ENCODE measurements around the gene MTLN. TPM values are rescaled to one million over a fixed set of nuclear protein-coding genes. Genes with fewer than 3 reads are reported as not detected.
"Not testable (repeated sequence)": the region's sequence is repeated elsewhere in the genome, so short reads cannot be mapped to it uniquely, and the experiment has no call there.

Gene MTLN
- total RNA-seq, 2 donors from 2014 or later = 19.7 to 20.6 TPM

DNA sequence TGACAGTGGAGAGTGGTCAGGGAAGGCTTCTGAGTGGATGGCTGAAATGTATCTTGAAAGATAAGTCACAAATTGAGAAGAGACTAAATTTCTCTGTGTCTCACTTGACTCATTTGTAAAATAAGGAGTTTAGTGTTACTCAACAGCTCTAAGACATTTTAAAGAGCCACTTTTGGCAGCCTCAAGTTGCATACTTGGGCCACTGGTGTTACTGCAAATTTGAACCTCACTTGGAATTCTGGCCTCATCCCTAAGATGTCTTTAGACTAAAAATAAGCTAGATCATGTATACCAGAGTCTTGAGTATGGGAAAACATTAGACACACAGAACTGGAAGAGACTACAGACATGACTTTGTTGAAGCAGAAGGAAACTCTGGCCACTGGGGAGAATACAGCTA, 4.5 kb upstream of the MTLN start:
- peaks cover 14% of the 10 kb centered on the region for H3K36me3 Mint-ChIP-seq (ENCODE audit: low read depth)
- no peak overlapping the region for H3K4me3 Mint-ChIP-seq
- H3K27ac Mint-ChIP-seq = no peak overlapping the region
- no peak for DNase-seq
- peaks cover 72% of the 10 kb centered on the region for H3K27me3 Mint-ChIP-seq
- no peaks in the 10 kb centered on the region for H3K9me3 ChIP-seq (ENCODE audit: control insufficient read depth, low read length, poor library complexity, severe bottlenecking)
- peaks cover 2% of the 10 kb centered on the region for H3K4me1 Mint-ChIP-seq
- ATAC-seq = no peak

DNA sequence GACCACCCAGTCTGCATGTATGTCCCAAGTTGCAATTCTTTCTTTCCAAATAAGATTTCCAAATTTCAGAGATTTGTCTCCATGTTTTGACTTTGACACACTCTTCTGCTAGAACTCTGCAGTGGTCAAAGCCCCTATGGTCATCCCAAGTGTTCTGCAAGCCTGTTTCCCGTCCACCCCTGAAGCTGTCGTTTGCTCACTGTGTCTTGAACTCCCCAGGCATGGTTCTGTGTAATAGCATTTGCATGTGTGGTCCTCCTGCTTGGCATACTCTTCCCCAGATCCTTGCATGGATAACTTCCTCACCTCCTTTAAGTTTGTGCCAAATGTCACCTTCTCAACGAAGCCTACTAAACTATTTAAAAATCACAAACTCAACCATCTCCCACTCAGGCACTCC, 3.9 kb upstream of the MTLN start:
- ATAC-seq = no peak
- peaks cover 66% of the 10 kb centered on the region for H3K27me3 Mint-ChIP-seq
- H3K27ac Mint-ChIP-seq = no peak overlapping the region
- H3K9me3 ChIP-seq (ENCODE audit: control insufficient read depth, low read length, poor library complexity, severe bottlenecking) = no peaks in the 10 kb centered on the region
- no peak for DNase-seq
- peaks cover 6% of the 10 kb centered on the region for H3K4me1 Mint-ChIP-seq
- no peak overlapping the region for H3K4me3 Mint-ChIP-seq
- H3K36me3 Mint-ChIP-seq (ENCODE audit: low read depth) = peaks cover 14% of the 10 kb centered on the region

DNA sequence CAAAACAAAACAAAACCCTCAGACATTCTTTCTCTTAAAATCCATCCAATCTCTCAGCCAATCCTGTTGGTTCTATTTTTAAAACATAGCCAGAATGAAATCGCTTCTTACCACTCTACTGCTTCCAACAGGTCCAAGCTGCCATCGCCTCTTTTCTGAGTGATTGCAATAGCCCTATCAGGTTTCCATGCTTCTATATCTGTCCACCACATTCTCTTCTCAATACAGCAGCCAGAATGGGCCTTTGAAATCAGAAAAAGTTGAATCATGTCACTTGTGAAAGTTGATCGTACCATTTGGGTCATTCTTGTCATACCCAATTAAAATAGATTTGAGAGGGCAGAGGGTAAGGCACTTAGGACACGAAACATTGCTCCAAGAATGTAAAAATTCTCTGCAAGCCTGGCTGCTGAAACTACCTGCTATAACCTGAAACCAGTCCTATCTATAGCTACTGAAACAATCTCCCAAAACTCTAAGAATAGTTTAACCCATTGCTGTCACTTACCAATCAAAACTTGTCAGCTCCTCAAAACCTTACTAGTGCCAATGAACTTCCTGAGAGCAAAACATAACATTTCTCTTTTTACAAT, 3.3 kb upstream of the MTLN start:
- DNase-seq (no peak), ATAC-seq (no peak)
- H3K4me3 Mint-ChIP-seq = no peak overlapping the region
- no peaks in the 10 kb centered on the region for H3K9me3 ChIP-seq (ENCODE audit: control insufficient read depth, low read length, poor library complexity, severe bottlenecking)
- H3K4me1 Mint-ChIP-seq = peaks cover 6% of the 10 kb centered on the region
- no peak overlapping the region for H3K27ac Mint-ChIP-seq
- H3K36me3 Mint-ChIP-seq (ENCODE audit: low read depth) = peaks cover 14% of the 10 kb centered on the region
- H3K27me3 Mint-ChIP-seq = peaks cover 63% of the 10 kb centered on the region

DNA sequence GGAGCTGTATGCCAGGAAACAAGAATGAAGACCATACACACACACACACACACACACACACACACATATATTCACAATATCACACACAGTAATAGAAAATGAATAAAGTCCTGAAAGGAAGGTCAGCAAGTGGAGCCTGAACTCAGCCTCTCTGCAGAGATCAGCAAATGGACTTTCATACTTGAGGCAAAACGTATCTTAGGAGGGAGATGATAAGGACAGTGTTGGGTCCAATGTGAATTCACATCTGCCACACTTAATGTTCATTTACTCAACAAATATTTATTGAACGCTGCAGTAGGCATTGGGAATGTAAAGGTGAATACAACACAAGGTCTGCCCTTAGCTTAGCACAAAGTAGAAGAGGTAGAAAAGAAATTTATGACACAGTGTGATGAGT, 2.7 kb upstream of the MTLN start:
- DNase-seq (no peak), ATAC-seq (no peak)
- Mint-ChIP-seq H3K4me3 (no peak overlapping the region), H3K36me3 (ENCODE audit: low read depth) (peaks cover 14% of the 10 kb centered on the region), H3K4me1 (peaks cover 6% of the 10 kb centered on the region), H3K27ac (no peak overlapping the region), H3K27me3 (peaks cover 58% of the 10 kb centered on the region)
- no peaks in the 10 kb centered on the region for H3K9me3 ChIP-seq (ENCODE audit: control insufficient read depth, low read length, poor library complexity, severe bottlenecking)

DNA sequence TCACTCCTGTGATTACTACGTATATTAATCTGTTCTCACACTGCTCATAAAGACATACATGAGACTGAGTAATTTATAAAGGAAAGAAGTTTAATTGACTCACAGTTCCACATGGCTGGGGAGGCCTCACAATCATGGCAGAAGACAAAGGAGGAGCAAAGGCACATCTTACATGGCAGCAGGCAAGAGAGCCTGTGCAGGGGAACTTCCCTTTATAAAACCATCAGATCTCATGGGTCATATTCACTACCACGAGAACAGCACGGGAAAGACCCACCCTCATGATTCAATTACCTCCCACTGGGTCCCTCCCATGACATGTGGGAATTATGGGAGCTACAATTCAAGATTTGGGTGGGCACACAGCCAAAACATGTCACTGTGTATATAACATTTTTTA, 1.2 kb upstream of the MTLN start:
- H3K4me1 Mint-ChIP-seq; ATAC-seq; H3K9me3 ChIP-seq (ENCODE audit: control insufficient read depth, low read length, poor library complexity, severe bottlenecking); DNase-seq; H3K27ac Mint-ChIP-seq; H3K4me3 Mint-ChIP-seq: not testable (repeated sequence)
- Mint-ChIP-seq H3K36me3 (ENCODE audit: low read depth) (peaks cover 13% of the 10 kb centered on the region), H3K27me3 (peaks cover 42% of the 10 kb centered on the region)

DNA sequence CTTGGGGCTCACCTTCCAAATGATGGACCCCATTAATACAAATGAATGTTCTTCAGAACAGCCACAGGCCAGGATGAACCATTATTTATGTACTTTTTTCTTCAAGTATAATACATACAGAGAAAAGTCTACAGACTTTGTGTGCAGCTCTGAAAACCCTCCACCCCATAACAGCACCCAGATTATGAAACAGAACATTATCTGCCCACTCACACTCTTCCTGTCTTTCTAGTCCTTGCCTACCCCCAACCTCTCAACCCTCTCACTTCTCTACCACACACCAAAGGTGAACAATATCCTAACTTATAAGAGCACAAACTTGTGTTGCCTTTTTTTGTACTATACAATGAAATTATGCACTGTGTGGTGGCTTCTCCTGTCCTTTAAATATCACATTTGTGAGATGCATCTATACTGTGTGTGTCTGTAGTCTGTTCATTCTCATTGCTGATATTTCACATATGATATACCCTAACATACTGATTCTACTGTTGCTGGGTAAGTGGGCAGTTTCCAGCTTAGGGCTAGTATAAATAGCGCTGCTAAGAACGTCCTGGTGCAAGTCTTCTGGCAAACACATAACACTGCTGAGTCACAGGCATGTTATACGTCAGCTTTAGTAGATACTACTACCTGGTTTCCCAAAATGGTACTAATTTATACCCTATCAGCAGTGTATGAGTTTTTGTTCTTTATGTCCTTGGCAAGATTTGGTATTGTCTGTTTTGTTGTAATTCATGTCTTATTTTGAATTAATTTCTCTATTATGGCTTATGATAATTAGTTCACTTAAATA, 6.5 kb downstream of the MTLN start:
- no peak for DNase-seq
- Mint-ChIP-seq H3K4me1 (peaks cover 20% of the 10 kb centered on the region), H3K27me3 (no peaks in the 10 kb centered on the region), H3K4me3 (peak overlapping the region; percentile 96), H3K36me3 (ENCODE audit: low read depth) (peaks cover 8% of the 10 kb centered on the region), H3K27ac (peak overlapping the region; percentile 97)
- no peak for ATAC-seq
- H3K9me3 ChIP-seq (ENCODE audit: control insufficient read depth, low read length, poor library complexity, severe bottlenecking) = no peaks in the 10 kb centered on the region

GRCh38 chr2:110204408-110205385, 7.7 kb downstream of the MTLN start, which contains the start of gene NPHP1:
NPHP1 (minus strand) TSS chr2:110205013; CDS start chr2:110204968, 45 bp downstream.
- Mint-ChIP-seq H3K4me3 (peak within 1 kb of the TSS; percentile 96), H3K36me3 (ENCODE audit: low read depth) (peaks cover 7% of the 10 kb centered on the region), H3K27ac (peak within 1 kb of the TSS; percentile 97), H3K4me1 (peaks cover 19% of the 10 kb centered on the region), H3K27me3 (no peaks in the 10 kb centered on the region)
- no peaks in the 10 kb centered on the region for H3K9me3 ChIP-seq (ENCODE audit: control insufficient read depth, low read length, poor library complexity, severe bottlenecking)
- ATAC-seq (peak; percentile 96), DNase-seq (peak; percentile 68 to 78 (median 73))

DNA sequence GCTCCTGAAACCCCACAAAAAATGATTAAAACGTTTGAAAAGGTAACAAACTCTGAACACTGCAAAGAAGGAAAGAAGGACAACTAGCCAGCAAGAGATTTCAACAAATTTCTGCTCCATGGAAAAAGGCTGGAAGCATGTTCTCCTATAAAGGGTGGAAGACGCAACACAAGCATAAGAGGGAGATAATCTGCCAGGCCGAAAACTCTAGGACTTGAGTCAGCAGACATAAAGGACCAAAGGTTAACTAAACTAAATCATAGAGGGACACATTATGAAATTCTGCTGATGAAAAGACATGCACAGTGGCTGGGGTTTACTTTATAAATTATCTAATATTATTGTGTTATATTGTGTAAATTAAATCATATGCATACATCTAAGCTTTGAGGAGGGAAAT, 14.3 kb downstream of the MTLN start:
- Mint-ChIP-seq H3K4me3 (no peak overlapping the region), H3K27ac (no peak overlapping the region), H3K27me3 (no peaks in the 10 kb centered on the region), H3K4me1 (no peaks in the 10 kb centered on the region), H3K36me3 (ENCODE audit: low read depth) (peaks cover 2% of the 10 kb centered on the region)
- no peak for ATAC-seq
- DNase-seq = no peak
- H3K9me3 ChIP-seq (ENCODE audit: control insufficient read depth, low read length, poor library complexity, severe bottlenecking) = no peaks in the 10 kb centered on the region

DNA sequence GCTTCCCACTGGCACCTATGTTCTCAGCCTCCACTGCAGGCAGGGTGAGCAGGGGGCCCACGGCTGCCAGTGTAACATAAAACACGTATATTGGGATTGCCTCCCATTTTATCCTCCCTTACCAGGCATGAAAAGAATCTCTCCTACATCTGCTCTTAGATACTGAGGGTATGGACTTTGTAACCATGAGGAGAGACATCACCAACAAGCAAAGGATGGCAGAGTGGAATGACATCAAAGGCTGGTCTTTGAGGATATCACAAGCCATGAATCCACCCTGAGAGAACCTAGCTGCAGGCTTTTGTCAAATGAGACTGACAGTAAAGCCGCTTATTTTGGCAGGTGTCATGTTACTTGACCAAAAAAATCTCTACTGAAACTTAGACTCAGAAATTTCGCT, 14.9 kb downstream of the MTLN start:
- ATAC-seq = no peak
- no peak for DNase-seq
- Mint-ChIP-seq H3K36me3 (ENCODE audit: low read depth) (peaks cover 2% of the 10 kb centered on the region), H3K27me3 (no peaks in the 10 kb centered on the region), H3K4me3 (no peak overlapping the region), H3K4me1 (no peaks in the 10 kb centered on the region), H3K27ac (no peak overlapping the region)
- no peaks in the 10 kb centered on the region for H3K9me3 ChIP-seq (ENCODE audit: control insufficient read depth, low read length, poor library complexity, severe bottlenecking)

- not testable (repeated sequence) for H3K4me1 Mint-ChIP-seq; ATAC-seq; H3K27me3 Mint-ChIP-seq; H3K9me3 ChIP-seq (ENCODE audit: control insufficient read depth, low read length, poor library complexity, severe bottlenecking); DNase-seq; H3K27ac Mint-ChIP-seq; H3K4me3 Mint-ChIP-seq; H3K36me3 Mint-ChIP-seq (ENCODE audit: low read depth)
These were observed 22.2 kb downstream of the MTLN start for GRCh38 chr2:110190169-110190568.

DNA sequence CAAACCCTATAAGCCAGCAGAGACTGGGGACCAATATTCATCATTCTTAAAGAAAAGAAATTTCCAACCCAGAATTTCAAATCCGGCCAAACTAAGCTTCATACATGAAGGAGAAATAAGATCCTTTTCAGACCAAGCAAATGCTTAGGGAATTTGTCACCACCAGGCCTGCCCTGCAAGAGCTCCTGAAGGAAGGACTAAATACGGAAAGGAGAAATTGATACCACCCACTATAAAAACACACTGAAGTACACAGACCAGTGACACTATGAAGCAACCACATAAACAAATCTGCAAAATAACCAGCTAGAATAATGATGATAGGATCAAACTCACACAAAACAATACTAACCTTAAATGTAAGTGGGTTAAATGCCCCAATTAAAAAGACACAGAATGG, 29.9 kb downstream of the MTLN start:
- ATAC-seq = no peak
- no peak overlapping the region for H3K27ac Mint-ChIP-seq
- H3K27me3 Mint-ChIP-seq = peaks cover under 1% of the 10 kb centered on the region
- DNase-seq = no peak
- H3K4me1 Mint-ChIP-seq = no peaks in the 10 kb centered on the region
- no peaks in the 10 kb centered on the region for H3K36me3 Mint-ChIP-seq (ENCODE audit: low read depth)
- H3K9me3 ChIP-seq (ENCODE audit: control insufficient read depth, low read length, poor library complexity, severe bottlenecking) = no peaks in the 10 kb centered on the region
- no peak overlapping the region for H3K4me3 Mint-ChIP-seq

- Mint-ChIP-seq H3K27ac (no peak overlapping the region), H3K4me1 (peaks cover 3% of the 10 kb centered on the region), H3K4me3 (no peak overlapping the region), H3K36me3 (ENCODE audit: low read depth) (no peaks in the 10 kb centered on the region), H3K27me3 (peaks cover 10% of the 10 kb centered on the region)
- DNase-seq = no peak
- H3K9me3 ChIP-seq (ENCODE audit: control insufficient read depth, low read length, poor library complexity, severe bottlenecking) = no peaks in the 10 kb centered on the region
- no peak for ATAC-seq
These were observed 32.3 kb downstream of the MTLN start for GRCh38 chr2:110180036-110180435.

GRCh38 chr2:110173523-110173922, 38.8 kb downstream of the MTLN start:
- H3K27ac Mint-ChIP-seq = no peak overlapping the region
- ATAC-seq (no peak), DNase-seq (no peak)
- H3K36me3 Mint-ChIP-seq (ENCODE audit: low read depth) = no peaks in the 10 kb centered on the region
- H3K4me1 Mint-ChIP-seq = peaks cover 7% of the 10 kb centered on the region
- H3K4me3 Mint-ChIP-seq = no peak overlapping the region
- no peaks in the 10 kb centered on the region for H3K9me3 ChIP-seq (ENCODE audit: control insufficient read depth, low read length, poor library complexity, severe bottlenecking)
- peaks cover 20% of the 10 kb centered on the region for H3K27me3 Mint-ChIP-seq

Data from T-helper 17 cell (primary cell).